ENCODE results near the gene RPL37A. TPM values are rescaled to one million over a fixed set of nuclear protein-coding genes. Genes with fewer than 3 reads are reported as not detected.

Gene RPL37A
- total RNA-seq, 1 donor from 2014 or later = 933 TPM

DNA sequence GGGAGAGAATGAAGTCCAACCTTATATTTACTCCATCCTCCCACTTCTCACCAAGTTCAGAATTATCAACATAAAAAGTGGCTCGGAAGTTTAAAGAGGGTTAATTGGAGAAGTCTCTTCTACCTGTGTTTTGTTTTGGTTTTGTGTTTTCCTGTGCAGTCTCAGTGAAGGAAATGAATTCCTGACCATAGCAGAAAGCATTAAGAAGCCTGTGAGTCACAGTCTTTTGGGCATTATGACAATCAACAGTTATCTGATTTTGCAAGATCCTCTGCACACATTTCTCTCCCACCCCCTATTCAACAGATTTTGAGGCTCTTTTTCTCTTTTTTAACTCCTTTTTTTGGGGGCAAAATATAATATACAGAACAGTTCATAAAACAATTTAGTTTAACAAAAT is 8.6 kb upstream of the RPL37A start:
- DNase-seq = no peak

DNA sequence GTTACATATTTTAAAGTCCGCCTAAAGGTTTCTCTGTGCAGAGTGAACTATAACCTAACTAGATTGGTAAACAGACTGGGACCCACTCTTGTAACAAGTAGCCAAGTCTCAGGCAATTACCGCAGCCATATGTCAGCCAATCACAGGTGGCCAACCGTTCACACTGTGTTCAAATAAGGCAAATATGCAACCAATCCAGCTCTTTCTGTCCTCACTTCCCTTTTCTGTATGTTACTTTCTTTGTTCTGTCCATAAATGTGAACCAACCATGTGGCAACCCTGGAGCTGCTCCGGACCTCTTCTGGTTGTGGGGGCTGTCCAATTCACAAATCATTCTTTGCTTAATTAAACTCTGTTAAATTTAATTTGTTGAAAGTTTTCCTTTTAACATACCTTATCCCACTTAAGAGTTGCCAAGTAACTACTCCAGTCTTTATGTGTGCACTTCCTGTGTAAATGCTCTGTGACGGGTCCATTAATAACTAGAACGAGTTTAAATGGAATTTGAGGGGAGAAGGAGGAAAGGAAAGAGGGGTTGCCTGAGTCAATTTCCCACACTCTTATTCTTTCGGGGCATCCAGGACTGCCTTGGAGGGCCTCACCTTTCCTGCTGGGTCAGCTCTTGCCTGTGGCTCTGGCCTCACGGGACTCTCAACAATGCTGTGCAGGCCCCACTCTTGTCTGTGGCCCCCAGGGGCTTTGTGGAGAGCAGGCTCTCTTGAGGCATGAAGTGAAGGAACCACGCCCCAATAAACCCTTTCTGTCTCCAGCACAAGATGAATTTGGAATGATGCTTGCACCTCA is 6.6 kb upstream of the RPL37A start:
- no peak for DNase-seq

DNA sequence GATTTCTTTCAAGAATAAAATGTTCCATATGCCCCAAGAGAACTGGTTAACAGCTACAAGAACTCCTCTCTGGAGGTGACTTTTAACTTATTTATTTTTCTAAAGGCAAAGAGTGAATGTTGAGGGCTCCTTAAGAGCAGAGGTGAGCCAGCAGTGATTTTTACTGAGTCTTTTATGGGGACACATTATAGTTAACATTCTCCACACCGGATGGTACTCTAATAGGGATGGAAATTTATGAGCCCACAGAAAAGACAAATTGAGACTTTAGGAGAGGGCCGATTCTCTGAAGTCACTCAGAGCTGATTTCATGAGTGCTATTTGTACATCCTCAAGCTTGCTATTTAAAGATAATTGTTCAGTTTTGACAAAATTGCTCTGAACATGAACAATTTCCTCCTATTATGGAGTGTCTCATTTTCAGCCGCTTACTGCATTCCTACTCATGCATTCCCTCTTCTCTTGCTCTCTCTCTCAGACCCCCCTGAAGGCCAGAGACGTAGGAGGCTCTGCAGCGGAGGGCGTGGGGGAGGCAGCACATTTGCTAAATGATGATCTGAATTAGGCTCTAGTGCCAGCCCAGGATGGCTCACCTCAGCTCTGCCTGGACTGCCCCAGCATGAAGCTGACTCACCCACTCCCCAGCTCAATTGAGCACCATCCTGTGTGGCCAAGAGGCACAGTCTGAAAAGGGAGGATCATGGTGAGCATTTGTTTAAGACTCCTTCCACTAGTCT is 5.9 kb upstream of the RPL37A start:
- DNase-seq = no peak

DNA sequence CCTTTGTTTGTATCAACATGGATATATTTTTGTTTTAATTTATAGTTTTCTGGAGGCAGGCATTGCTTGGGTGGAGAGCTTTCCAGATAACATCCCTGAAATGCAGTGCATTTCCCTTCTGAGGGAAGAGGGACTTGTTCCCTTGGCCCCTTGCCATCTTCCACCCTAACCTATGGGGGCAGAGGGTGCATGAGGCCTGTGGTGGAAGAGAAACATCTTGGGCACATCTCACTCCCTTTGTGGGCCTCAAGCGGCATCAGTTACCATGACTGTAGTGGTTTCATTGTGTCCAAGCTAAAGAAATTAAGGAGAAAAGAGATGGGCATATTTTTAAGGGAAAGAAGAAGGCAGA is 5.3 kb upstream of the RPL37A start:
- no peak for DNase-seq

DNA sequence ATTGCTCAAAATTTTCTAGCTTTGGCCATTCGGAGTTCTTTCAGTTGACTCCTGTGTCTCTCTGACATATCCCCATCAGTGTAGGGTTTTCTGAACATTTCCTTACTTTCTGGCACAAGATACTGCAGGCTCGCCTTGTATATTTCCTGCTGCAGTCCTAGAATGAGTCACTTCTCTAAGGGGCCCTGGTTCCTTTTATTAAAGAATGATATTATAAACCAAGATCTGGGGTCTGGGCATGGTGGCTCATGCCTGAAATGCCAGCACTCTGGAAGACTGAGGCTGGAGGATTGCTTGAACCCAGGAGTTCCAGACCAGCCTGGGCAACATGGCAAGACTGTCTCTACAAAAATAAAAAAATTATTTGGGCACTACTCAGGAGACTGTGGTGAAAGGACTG is 3.0 kb upstream of the RPL37A start:
- DNase-seq = no peak

DNA sequence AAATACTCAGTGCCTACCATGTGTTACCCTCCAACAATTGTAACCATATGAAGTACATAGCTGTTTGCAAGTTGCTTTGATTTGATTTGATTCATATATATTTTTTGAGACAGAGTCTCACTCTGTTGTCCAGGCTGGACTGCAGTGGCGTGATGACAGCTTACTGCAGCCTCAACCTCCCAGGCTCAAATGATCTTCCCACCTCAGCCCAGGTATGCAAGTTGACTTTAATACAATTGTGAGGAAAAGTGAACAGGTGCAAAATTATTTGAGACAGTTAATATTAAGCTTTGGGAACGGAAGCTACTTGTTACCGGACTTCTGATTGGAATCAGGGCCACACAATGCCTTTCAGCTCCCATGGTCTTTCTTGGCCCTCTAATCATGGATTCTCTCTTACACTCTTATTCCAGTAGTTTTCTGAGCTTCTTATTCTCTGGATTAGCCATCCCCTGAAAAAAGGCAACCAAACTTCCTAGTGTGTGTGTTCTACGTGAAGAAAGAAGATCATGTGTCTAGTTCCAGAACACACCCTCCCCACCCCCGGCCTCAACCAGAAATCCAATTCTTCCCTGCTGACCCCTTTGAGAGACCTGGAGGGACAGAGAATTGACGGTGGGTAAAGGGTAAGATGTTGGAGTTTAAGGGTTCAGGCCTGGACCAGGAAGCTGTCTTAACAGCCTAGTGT is 1.1 kb upstream of the RPL37A start:
- DNase-seq = no peak

DNA sequence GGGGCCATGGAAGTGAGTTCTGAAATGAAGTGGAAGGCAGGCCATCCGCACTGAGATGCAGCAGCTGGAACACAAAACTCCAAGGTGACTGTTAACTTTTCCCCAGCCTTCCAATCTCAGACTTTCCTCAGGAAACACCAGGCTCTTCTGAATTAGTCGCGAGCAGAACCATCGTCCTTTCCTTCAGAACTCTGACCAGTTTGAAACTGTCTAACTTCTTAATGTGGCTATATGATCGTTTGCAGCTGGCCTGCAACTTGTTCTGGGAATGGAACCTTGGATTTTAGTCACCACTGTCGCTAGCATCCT is 620 bp upstream of the RPL37A start:
- no peak for DNase-seq

DNA sequence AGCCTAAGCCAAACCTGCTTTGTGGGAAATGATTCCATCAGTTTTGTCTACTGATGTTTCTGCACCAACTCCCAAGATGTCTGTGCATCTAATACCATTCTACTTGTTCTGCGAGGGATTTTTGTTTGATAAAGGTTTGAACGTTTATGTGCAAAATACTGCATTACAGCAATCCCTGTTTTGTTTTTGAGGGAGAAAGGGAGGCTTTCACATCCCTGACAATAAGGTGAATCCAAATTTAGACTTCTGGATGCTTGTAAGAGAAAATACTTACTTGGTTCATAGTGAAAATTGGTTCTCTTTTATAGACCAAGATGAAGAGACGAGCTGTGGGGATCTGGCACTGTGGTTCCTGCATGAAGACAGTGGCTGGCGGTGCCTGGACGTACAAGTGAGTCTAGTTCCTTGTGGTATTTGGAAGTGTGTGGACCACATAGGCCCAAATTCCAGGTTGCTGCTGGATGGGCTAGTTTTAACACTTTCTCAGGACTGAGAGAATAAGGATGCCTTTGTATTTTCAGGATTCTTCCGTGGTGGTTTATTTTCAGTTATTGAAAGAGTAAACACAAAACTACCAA is 1.1 kb downstream of the RPL37A start:
- DNase-seq = no peak

DNA sequence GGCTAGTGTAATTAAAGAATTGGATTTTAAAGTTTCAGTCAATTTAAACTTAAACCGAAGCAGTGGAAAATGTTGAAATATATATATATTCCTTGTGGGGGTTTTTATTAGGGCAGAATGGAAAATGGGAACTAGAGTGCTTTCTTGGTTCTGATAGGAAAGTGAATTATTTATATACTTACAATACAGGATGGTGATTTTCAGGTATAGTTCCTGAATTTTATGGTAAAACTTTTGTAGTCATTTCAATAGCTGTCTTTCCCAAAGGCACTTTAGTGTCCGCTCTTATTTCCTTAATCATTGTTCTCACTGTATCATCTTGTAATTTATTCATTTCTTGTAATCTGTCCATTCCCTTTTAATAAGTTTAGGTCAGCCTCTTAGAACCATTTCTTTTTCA is 1.9 kb downstream of the RPL37A start:
- no peak for DNase-seq

DNA sequence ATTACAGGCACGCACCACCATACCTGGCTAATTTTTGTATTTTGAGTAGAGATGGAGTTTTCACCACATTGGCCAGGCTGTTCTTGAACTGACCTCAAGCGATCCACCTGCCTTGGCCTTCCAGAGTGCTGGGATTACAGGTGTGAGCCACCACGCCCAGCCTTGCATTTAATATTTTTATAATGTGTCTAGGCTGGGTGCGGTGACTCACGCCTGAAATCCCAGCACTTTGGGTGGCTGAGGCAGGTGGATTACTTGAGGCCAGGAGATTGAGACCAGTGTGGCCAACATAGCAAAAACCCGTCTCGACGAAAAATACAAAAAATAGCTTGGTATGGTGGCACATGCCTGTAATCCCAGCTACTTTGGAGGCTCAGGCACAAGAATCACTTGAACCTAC is 3.2 kb downstream of the RPL37A start:
- DNase-seq = no peak

DNA sequence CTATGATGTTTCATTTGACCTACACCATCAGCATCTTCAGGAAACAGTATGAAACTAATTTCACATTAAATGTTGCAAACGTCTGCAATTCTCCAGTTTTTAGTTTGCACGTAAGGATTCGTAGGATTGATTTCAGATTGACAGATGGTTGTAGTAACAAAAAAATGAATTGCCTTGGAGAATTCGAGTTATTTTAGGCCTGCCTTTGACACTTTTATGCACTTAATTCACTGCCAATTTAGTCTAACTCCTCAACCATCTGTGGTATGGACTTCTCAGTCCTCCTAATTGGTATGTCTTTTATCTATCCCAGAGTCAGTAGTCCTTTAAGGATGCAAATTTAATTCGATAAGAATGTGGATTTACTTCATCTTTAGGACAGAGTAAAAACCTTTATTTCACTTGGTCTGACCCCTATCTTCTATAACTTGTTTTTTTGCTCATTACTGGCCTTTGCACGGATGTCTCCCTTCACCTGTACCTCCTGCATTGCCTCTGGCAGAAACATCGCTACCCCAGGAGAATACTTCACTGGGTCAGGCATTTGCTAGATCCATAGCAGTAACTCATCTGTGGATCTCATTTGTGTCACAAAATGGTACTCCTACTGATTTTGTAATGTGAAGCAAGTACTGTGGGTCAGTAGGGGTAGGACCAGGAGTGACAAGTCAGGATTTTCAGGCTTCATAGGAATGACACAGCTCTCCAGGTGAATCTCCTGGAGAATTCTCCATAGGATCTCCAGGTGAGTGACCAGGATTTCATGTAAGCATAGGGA is 3.9 kb downstream of the RPL37A start:
- no peak for DNase-seq

DNA sequence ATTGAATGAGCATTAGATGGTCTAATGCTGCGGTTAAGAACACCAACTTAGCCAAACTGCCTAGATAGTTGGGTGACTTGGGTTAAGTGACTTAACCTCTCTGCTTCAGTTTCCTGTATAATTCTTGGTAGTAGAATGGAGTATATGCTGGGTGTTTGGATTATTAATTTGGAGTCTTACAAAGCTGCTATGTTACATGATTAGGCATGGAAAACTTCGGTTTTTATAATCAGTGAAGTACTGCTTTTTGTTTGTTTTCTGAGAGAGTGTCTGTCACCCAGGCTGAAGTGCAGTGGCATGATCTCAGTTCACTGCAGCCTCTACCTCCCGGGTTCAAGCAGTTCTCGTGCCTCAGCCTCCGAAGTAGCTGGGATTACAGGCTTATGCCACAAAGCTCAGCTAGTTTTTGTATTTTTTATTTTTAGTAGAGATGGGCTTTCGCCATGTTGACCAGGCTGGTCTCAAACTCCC is 4.5 kb downstream of the RPL37A start:
- no peak for DNase-seq

DNA sequence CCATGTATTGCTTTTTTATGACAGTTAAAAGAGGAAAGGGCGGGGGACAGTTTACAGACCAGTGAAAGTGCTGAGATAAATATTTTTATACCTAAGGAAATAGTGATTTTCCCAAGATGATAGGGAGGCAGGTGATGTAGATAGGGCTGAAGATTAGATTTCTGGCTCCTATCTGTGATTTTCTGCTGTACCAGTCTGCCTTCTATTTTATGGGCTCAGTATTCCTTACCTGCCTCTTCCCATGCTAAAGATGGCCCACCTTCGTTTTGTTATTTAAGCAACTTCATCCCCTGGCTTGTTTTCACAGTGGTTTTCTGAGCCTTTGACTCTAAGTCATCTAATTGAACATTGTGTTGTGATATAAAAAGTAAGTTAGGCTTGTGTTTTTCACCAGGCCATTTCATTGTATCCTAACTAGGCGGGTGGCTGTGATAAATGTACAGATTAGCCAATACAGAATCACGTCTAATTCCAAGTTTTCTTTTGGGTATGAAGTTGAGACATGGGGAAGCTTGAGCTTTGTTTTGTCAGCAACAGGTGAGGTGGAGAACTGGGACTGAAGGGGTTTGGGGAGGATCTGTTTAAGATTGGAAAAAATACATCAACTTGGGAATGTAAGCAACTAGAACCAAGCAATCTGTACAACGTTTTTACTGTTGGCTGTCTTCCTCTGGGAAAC is 5.2 kb downstream of the RPL37A start:
- no peak for DNase-seq

DNA sequence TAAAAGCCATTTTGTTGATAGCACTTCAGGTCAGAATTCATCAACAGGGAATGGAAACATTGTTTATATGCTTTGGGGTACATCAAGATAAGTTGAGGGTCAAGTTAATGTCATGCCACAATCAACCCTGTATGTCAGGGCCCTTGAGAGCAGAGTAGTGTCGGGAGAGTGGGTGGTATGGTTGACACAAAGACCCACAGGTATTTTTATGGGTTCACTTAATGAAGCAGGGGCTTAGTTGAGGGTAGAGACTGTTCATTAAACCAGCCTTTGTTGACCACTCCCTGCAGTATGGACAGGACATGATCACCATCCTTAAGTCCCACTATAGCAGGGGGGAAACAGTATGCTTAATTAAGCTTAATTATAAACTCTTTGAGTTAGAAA is 5.7 kb downstream of the RPL37A start:
- DNase-seq = no peak

DNA sequence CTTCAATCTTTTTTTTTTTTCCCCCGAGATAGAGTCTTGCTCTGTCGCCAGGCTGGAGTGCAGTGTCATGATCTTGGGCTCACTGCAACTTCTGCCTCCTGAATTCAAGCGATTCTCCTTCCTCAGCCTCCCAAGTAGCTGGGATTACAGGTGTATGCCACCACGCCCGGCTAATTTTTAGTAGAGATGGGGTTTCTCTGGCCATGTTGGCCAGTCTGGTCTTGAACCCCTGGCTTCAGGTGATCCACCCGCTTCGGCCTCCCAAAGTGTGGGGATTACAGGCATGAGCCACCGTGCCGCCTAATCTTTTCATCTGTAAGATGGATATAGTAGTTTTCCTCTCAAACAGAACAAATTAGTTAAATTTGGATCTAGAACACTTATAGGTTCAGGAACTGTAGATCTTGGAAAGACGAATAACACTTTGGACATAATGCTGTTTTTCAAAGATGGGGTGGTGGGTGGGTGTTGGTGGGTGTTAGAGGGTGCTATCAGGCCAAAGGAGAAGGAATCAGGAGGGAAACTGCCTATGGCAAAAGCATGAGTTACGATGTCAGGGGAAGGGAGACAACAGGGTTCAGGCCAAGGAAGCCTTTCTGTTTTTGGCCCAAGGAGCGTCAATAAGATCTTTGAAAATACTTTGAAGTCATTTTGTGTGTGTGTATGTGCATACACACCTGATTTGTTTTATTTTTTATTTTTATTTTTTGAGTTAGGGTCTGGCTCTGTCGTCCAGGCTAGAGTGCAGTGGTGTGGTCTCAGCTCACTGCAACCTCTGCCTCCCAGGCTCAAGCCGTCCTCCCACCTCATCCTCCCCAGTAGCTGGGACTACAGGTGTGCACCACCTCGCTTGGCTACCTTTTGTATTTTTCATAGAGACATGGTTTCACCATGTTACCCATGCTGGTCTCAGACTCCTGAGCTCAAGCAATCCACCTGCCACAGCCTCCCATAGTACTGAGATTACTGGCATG is 6.8 kb downstream of the RPL37A start:
- DNase-seq = no peak

DNA sequence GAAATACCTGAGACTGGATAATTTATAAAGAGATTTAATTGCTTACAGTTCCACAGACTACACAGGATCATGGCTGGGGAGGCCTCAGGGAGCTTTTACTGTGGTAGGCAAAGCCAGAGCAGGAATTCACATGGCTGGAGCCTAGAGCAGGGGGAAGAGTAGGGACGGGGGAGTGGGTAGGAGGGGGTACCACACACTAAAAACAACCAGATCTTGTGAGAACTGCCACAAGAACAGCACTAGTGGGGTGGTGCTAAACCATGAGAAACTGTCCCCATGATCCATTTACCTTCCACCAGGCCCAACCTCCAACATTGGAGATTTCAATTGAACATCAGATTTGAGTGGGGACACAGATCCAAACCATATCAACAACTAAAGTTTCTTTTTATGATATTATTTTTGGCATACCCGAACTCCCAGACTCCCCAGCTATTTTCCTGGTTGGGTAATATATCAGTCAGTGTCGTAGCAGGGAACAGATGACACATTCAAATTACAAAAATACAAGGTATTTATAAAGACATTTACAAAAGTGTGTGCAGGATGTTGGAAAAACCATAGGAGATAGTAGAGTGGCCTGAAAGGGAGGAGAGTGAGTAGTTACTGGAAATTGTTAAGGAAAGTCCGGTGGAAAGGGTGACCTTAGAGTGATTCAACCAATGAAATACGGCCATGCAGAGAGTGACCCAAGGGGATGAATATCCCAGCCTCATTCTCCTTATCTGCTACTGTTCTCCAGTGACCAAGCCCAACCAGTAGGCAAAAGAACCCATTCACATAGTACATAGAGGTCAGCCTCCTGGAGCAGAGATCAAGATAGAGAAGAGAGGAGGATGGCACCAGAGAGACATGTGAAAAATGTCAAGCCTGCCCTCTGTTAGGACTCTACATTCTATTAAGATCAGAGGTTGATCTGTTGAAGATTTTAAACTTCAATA is 8.8 kb downstream of the RPL37A start:
- DNase-seq = no peak

DNA sequence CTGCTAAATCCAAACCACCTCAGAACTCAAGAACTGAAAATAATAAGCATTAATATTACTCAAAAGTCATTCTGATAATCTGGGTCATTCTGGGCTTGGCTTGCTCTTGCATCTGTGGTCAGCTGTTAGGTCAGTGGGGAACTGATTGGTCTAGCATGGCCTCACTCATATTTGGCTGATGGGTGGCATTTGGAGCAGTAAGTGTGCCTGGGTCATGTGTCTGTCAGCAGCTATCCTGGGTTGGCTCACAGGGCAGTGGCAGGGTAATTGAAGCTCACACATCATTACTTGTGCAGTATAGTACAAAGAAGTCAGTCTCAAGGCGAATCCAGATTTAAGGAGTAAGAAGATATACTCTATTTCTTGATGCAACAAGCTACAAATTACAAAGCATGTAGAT is 9.6 kb downstream of the RPL37A start:
- DNase-seq = no peak

DNA sequence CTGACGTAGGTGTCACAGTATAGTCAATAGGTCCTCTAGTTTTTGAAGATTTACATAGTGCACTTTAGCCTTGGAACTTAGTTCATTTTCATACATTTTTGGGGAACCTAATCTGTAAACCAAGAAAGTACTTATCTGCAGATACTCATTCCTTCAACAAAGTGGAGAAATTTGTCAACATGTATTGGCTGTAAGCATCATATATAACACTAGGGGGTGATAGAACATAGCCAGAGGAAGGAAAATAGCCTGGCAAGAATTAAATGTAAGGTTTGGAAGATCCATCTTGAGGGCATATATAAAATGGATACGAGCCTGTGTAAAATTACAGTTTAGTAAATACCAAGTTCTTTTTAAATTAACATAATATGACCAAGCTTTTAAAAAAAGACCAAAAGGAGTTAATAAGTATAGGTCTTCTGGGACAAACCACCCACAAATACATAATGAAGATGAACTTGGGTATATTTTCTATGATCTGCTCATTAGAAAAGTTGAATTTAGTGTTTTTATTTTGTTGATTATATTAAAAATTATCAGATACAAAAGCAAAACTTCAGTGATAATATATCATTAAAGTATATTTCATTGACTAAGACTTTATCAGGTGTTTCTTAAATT is 18.2 kb downstream of the RPL37A start:
- DNase-seq = peak; percentile 80
